OCI-LY1 (cell line): ENCODE measurements around the gene LIPC.

Experiments used
- H2AFZ ChIP-seq: fragments of 200-600 bp; sonication (generic), shearing (Covaris generic); 2 replicates; pipeline ENCODE4 v1.6.0; 2014; ENCODE audit warnings: antibody characterized with exemption, mild to moderate bottlenecking, low read length
- H3F3A ChIP-seq: fragments of 200-600 bp; sonication (generic), shearing (Covaris generic); 2 replicates; pipeline ENCODE4 v1.6.0; 2014; ENCODE audit warnings: mild to moderate bottlenecking, antibody characterized with exemption, low read length, moderate library complexity; ENCODE audit not compliant: insufficient read depth
- H3K27ac ChIP-seq: fragments of 200-600 bp; sonication (generic); 2 replicates; pipeline ENCODE4 v1.5.1; 2014; ENCODE audit warnings: low read length, mixed run types, mild to moderate bottlenecking, low read depth; ENCODE audit not compliant: poor library complexity, severe bottlenecking
- H3K27me3 ChIP-seq: fragments of 200-600 bp; sonication (generic); 2 replicates; pipeline ENCODE4 v1.6.0; 2014; ENCODE audit warnings: antibody characterized with exemption, mild to moderate bottlenecking, low read length, moderate library complexity; ENCODE audit not compliant: insufficient read depth
- H3K36me3 ChIP-seq: fragments of 200-600 bp; sonication (generic); 2 replicates; pipeline ENCODE4 v1.6.1; 2014; ENCODE audit warnings: mild to moderate bottlenecking, antibody characterized with exemption, low read length, moderate library complexity, mixed read lengths; ENCODE audit not compliant: insufficient read depth
- H3K4me1 ChIP-seq: fragments of 200-600 bp; sonication (generic); 2 replicates; pipeline ENCODE4 v1.5.1; 2014; ENCODE audit warnings: mild to moderate bottlenecking, low read length, moderate library complexity; ENCODE audit not compliant: insufficient read depth, severe bottlenecking
- H3K4me2 ChIP-seq: fragments of 200-600 bp; sonication (generic), shearing (Covaris generic); 2 replicates; pipeline ENCODE4 v1.6.1; 2014; ENCODE audit warnings: low read length
- H3K4me3 ChIP-seq: fragments of 200-600 bp; sonication (generic); 2 replicates; pipeline ENCODE4 v1.5.1; 2014; ENCODE audit warnings: low read length, low read depth, mild to moderate bottlenecking, mixed read lengths; ENCODE audit not compliant: poor library complexity, severe bottlenecking
- H3K79me2 ChIP-seq: fragments of 200-600 bp; shearing (Covaris generic); 2 replicates; pipeline ENCODE4 v1.6.1; 2016; ENCODE audit warnings: mixed run types, low read length, mixed read lengths; ENCODE audit not compliant: insufficient read depth
- H3K9ac ChIP-seq: fragments of 200-600 bp; sonication (generic), shearing (Covaris generic); 2 replicates; pipeline ENCODE4 v1.6.1; 2014; ENCODE audit warnings: mild to moderate bottlenecking, low read length, mixed read lengths
- H3K9me2 ChIP-seq: fragments of 200-600 bp; sonication (generic), shearing (Covaris generic); 2 replicates; pipeline ENCODE4 v1.6.1; 2014; ENCODE audit warnings: low read depth, mild to moderate bottlenecking, low read length, mixed read lengths
- H3K9me3 ChIP-seq: fragments of 200-600 bp; shearing (Covaris generic); 2 replicates; pipeline ENCODE4 v1.6.1; 2014; ENCODE audit warnings: low read length, mixed read lengths
- H4K20me1 ChIP-seq: fragments of 200-600 bp; sonication (generic), shearing (Covaris generic); 2 replicates; pipeline ENCODE4 v1.6.0; 2016; ENCODE audit warnings: mild to moderate bottlenecking, low read length; ENCODE audit not compliant: insufficient read depth
- EZH2 ChIP-seq: fragments of 200-600 bp; sonication (generic), shearing (Covaris generic); IDR thresholded peaks from 2 replicates; pipeline ENCODE4 v1.8.0; 2017; ENCODE audit warnings: borderline replicate concordance, mixed run types, mild to moderate bottlenecking, antibody characterized with exemption, low read length, moderate library complexity, mixed read lengths
- TF ChIP-seq, protein P1 (sequence below): fragments of 200-600 bp; sonication (generic), shearing (Covaris generic); IDR thresholded peaks from 2 replicates; pipeline ENCODE4 v1.5.1; 2017; ENCODE audit warnings: mild to moderate bottlenecking, antibody characterized with exemption, low read length, moderate library complexity, mixed read lengths

LIPC gene

DNA sequence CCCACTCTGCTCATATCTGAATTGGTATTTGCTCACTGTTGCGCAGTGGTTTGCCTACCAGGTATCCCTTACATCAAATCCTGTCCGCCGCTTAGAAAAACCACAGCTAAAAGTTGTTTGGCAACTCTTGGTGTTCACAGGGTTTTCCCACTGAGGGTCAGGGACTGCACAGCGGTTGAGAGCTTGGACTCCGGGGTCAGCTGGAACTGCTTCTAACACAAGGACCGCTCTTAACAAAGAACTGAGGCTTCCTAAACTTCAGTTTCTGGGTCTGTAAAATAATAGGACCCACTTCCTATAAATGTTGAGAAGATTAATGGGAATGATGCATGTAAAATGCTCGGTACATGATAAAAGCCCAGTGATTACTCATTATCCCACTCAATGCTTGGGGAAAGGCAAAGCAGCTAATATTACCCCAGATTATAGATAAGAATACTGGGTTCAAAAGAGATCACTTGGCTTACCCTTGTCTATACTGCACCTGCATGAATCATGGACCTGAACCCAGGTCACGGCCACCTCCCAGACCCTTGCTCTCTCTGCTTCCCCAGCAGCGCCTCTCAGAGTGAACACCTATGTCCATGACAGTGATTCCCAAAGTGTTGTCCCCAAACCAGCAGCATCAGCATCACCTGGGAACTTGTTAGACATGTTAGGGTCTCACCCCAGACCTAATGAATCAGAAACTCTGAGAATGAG, 36.1 kb downstream of the LIPC start:
- H3K9me3 ChIP-seq: no peaks in the 10 kb centered on the region
- no peaks in the 10 kb centered on the region for H4K20me1 ChIP-seq
- peak overlapping the region; percentile 92 for H3K27ac ChIP-seq
- H3K9ac ChIP-seq: peak overlapping the region; percentile 42
- no peaks in the 10 kb centered on the region for H3K27me3 ChIP-seq
- H3K9me2 ChIP-seq: no peaks in the 10 kb centered on the region
- peak overlapping the region; percentile 9 for H3K4me3 ChIP-seq
- TF ChIP-seq, protein P1, sequence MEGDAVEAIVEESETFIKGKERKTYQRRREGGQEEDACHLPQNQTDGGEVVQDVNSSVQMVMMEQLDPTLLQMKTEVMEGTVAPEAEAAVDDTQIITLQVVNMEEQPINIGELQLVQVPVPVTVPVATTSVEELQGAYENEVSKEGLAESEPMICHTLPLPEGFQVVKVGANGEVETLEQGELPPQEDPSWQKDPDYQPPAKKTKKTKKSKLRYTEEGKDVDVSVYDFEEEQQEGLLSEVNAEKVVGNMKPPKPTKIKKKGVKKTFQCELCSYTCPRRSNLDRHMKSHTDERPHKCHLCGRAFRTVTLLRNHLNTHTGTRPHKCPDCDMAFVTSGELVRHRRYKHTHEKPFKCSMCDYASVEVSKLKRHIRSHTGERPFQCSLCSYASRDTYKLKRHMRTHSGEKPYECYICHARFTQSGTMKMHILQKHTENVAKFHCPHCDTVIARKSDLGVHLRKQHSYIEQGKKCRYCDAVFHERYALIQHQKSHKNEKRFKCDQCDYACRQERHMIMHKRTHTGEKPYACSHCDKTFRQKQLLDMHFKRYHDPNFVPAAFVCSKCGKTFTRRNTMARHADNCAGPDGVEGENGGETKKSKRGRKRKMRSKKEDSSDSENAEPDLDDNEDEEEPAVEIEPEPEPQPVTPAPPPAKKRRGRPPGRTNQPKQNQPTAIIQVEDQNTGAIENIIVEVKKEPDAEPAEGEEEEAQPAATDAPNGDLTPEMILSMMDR: no peak
- no peak for TF ChIP-seq EZH2
- H3F3A ChIP-seq: no peaks in the 10 kb centered on the region
- no peak overlapping the region for H2AFZ ChIP-seq
- peaks cover 94% of the 10 kb centered on the region for H3K4me1 ChIP-seq
- no peaks in the 10 kb centered on the region for H3K79me2 ChIP-seq
- peak overlapping the region; percentile 43; the same call in 1 of the 2 replicates for H3K4me2 ChIP-seq
- no peaks in the 10 kb centered on the region for H3K36me3 ChIP-seq

GRCh38 chr15:58469432-58470353, 37.9 kb downstream of the LIPC start:
- no peaks in the 10 kb centered on the region for H3K27me3 ChIP-seq
- TF ChIP-seq, protein P1: no peak
- TF ChIP-seq EZH2: no peak
- no peaks in the 10 kb centered on the region for H3K9me3 ChIP-seq
- no peak overlapping the region for H3K4me3 ChIP-seq
- no peaks in the 10 kb centered on the region for H3K36me3 ChIP-seq
- H2AFZ ChIP-seq: no peak overlapping the region
- H3K4me2 ChIP-seq: no peak overlapping the region
- H3K4me1 ChIP-seq: peaks cover 94% of the 10 kb centered on the region
- no peaks in the 10 kb centered on the region for H4K20me1 ChIP-seq
- no peaks in the 10 kb centered on the region for H3K9me2 ChIP-seq
- H3K79me2 ChIP-seq: no peaks in the 10 kb centered on the region
- peak overlapping the region; percentile 24; the same call in 1 of the 2 replicates for H3K9ac ChIP-seq
- peak overlapping the region; percentile 92 for H3K27ac ChIP-seq
- H3F3A ChIP-seq: no peaks in the 10 kb centered on the region

GRCh38 chr15:58471348-58471747, 39.6 kb downstream of the LIPC start:
- Histone ChIP-seq H3K9ac (no peak overlapping the region), H3K79me2 (no peaks in the 10 kb centered on the region), H3K4me3 (no peak overlapping the region), H3K4me1 (peaks cover 94% of the 10 kb centered on the region), H3K36me3 (no peaks in the 10 kb centered on the region), H3K27me3 (no peaks in the 10 kb centered on the region), H3K27ac (peak overlapping the region; percentile 93), H2AFZ (no peak overlapping the region), H3K4me2 (no peak overlapping the region), H3K9me3 (no peaks in the 10 kb centered on the region), H4K20me1 (no peaks in the 10 kb centered on the region), H3F3A (no peaks in the 10 kb centered on the region), H3K9me2 (no peaks in the 10 kb centered on the region)
- TF ChIP-seq, protein P1: no peak
- no peak for TF ChIP-seq EZH2
